Inferior parietal cortex (tissue), 1 donor: ENCODE results near the gene ABLIM2.
A peak's percentile ranks its signal among the peaks of the same experiment; 100 is the strongest.

Source experiments
- DNase-seq: peaks from one replicate; pipeline ENCODE4 v3.0.0-alpha.2; 2016; ENCODE audit errors: extremely low spot score

The ABLIM2 gene

DNA sequence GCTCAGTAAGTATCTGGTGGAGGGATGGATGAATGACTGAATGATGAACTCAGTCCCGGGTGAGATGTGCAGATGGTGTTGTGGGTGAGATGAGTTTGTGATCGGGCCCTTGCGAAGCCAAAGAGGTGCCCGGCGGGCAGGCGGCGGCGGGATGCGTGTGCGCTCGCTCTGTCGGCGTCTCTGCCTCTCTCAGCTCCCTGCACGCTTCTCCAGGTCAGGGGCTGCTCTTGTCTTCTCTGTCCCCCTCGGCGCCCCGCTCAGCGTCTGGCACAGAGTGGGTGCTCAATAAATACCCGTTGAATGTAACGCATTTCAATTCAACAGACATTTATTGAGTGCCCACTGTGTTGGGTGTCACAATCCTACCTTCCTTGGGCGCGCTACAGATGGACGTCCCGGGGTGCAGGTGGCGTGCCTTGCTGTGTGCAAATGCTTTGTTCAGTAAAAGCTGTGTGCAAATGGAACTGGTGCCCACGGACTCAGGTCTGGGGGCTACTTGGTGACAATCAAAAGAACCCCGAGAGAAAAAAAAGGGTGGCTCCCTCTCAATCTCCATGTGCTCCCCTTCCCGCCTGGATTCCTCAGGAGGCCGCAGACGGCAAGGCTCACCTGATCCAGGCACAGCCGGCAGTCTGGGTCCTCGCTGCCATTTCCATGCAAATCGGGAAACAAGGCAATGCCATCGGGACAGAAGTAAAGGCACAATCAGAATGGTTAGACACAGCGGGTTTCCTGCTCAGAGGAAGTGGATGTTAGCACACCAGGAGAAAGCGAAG, 153.4 kb downstream of the ABLIM2 start:
- DNase-seq, result no peak

DNA sequence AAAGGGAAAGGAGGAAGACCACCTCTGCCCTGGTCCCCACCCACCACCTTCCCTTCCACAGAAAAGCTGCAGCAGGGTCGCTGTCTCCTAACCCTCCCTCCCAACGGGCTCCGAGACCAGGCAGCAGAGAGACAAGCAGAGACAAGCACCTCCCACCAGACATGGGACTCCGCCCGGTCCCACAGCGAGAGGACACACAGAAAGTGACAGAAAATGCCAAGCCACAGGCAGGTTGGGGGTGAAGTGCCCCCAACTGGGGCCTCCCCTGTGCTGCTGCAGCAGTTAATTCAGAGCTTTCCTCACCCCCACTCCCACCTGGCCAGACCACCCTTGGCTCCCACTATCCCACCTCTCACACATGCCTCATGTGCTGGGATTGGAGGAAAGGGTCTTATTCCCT, 154.5 kb downstream of the ABLIM2 start:
- DNase-seq, result no peak

- no peak for DNase-seq
These were observed 155.9 kb downstream of the ABLIM2 start for GRCh38 chr4:8002525-8003309.

DNA sequence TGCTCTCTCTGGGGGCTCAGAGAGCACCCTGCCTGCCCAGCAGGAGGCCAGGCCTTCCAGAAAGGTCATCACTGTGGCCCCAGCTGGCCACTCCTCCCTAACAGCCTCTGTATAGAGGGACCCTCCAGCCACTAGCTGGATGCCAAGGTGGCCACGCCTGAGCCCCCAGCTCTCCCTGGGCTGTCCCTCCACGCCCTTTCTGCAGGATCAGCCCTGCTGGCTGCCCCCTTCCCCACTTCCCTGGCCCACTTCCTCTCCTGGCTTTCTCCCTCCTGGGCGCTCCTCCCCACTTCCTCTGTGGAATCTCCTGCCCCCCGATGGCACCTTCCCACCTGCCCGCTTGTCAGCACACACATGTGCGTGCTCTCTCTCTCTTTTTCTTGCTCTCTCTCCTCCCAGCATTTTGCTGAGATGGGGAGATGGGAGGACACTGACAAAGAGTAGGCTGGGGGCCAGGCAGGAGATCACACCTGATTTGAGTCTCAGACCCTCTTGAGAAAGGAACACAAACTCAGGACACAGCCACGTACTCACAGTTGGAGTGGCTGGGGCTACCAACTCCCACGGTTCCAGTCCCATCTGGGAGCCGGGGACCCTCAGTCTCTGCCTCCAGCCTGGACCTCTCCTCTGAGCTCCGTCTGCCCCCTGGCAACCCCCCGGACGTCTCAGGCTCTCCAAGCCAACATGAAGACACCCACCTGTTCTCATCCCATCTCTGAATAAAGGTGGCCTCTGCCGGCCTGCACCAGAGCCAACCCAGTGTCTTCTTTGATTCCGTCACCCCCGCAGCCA, 156.9 kb downstream of the ABLIM2 start:
- DNase-seq, result no peak

GRCh38 chr4:8000721-8001491, 157.7 kb downstream of the ABLIM2 start:
- DNase-seq, result no peak

GRCh38 chr4:8000247-8000646, 158.4 kb downstream of the ABLIM2 start:
- DNase-seq, result no peak

DNA sequence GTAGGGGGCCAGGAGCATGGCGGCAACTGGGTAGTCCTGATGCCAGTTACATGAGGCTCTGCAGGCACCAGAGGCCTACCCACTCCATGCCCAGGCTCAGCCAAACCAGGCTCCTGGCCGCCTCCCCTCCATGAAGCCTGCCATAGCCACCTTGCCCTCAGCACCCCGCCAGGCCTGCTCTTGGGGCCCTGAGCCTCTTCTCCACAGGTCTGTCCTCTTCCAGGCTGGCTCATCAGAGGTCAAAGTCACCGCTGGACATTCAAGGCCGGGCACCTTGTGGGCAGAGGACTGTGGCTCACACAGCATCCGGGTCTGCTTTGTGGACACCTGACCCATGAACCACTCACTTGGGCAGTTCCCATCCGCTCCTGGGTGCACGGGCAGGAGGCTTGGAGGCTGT, 158.9 kb downstream of the ABLIM2 start:
- no peak for DNase-seq

- DNase-seq, result no peak
These were observed 159.3 kb downstream of the ABLIM2 start for GRCh38 chr4:7999279-7999678.

DNA sequence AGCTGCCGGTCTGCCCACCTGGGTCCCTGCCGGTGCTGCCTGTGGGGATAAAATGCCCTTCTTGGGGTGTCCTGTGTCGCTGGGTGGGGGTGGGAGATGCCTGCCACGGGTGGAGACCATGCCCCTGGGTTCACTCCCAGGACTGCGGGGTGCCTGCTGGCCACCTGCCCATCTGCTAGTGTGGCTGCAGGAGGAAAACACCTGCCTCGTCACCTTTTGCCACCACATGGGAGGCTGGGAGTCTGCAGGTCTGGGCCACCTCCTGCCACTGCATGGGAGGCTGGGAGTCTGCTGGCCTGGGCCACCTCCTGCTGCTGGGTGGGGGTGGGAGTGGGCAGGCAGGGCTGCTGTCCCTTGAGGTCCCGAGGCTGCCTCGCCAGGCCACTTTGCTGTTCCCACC, 160.2 kb downstream of the ABLIM2 start:
- DNase-seq, result no peak

GRCh38 chr4:7995866-7996265, 162.7 kb downstream of the ABLIM2 start:
- DNase-seq, result no peak

DNA sequence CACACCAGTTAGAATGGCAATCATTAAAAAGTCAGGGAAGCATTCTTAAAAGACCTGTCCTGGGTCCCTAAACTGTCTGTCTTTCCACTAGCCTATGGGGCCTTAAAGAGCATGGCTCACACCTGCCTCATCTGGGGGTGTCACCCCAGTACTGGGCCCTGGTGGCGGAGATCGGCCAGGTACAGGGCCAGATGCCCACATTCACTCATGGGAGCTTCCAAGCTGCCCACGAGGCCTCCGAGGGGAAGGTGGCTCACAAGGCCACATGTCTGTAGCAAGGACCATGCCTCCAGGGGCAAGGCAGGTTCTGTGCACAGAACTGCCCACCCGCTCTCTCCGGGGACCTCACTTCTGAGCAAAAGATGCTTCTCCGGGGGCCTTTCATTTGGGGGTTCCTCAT, 163.5 kb downstream of the ABLIM2 start:
- no peak for DNase-seq

- DNase-seq, result no peak
These were observed 164.9 kb downstream of the ABLIM2 start for GRCh38 chr4:7993671-7994070.

DNA sequence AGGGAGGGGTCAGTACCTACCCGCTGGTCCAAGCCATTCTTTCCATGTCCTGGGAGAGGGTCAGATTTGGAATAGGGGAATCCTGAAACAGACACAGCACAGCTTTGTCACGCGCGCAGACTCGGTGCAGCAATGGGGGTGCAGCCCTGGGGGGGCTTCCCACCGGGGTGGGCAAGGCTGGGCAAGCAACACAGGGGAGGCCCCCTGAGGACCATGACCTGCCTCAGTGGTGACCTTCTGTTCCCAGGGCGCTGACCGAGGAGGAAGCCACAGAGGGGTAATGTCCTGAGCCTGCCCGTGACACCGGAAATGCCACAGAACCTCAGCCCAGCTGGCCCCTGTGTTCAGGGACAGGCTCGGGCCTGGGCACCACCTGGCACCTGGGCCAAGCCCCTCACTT, 165.8 kb downstream of the ABLIM2 start:
- no peak for DNase-seq

DNA sequence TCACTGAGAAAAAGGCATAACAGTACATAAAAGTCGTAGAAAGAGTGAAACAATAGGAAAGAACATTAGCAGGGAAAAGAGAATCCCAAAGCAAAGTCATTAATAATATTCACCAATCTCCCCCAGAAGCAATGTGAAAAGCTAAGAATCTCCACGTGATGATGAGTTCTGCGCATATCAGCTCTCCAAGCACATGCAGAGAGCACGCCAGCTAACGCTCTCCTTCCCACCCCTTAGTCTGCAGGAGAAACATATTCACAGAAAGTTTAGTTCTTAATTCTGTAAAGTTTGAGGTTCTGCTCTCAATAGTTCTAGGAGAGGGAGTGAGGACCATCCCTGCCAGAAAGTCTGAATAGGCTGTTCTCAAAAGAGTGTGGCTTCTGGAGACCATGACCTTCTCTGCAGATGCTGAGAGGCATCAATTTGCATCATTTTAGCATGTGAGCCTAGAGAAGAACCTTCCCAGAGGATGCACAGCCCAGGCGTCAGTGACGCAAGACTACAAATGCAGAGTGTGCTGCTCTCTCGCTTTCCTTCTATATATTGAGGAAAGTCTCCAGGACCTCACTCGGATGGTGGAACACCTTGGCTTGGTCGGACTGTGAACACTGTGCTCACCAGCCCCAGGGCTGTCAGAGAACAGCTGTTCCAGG, 167.7 kb downstream of the ABLIM2 start:
- DNase-seq, result no peak

- no peak for DNase-seq
These were observed 169.0 kb downstream of the ABLIM2 start for GRCh38 chr4:7989654-7990053.

GRCh38 chr4:7988437-7988836, 170.2 kb downstream of the ABLIM2 start:
- no peak for DNase-seq

DNA sequence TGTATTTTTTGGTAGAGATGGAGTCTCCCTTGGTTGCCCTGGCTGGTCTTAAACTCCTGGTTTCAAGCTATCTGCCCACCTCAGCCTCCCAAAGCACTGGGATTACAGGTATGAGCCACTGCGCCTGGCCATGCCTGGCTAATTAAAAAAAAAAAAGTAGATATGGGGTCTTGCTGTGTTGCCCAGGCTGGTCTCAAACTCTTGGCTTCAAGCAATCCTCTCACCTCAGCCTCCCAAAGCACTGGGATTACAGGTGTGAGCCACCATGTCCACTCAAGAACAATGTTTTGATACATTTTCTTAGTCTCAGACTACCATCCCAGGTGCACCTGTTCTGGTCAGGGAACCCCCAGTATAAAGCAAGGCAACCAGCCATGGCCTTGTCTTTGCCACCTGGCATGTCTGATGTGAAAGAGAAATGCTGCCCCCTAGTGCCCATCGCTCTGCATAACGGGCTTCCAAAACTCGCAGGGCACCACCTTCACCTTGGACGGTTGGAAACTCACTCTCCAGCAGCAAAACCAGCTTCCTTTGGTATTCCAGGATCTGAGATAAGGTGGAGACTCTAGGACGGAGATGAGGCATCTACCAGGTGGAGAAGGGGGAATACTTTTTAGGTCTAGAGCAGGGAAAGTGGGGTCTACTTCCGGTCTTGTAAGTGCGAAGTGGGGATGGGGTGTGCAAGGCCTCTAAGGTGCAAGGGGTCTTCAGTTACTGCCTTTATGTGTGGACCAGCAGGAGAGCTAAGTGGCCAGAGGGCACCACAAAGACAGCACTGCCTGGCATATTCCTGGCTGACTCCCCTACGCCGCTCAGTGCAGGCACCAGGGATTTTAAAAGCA, 171.2 kb downstream of the ABLIM2 start:
- peak; percentile 79 for DNase-seq

DNA sequence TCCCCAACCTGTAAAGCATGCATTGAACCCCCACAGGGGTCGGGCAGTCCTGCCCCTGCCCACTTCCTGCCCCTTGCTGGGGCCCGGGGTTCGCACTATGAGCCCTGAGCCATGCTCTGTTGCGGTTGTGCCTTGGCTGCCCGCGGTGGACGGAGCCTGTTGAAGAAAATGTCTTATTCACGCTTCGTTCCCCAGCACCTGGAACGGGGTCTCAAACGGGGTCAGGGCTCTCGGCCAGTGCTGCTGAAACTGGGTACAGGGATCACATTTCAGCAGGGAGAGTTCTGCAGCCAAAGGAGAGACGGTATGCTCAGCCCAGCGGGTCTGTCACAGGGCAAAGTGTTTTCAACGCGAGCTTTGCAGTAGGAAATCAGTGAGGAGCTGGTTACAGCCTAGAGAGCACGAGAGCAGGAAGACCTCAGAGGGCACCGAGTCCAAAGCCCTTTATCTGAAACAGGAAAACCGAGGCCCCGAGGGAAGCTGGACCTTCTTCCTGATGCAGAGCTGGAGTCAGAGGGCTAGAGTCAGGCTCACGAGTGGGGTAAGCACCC, 172.6 kb downstream of the ABLIM2 start:
- DNase-seq, result no peak

GRCh38 chr4:7985072-7985471, 173.5 kb downstream of the ABLIM2 start:
- no peak for DNase-seq
